Neural progenitor cell (in vitro differentiated cells): ENCODE measurements around the gene FRRS1L. TPM values are rescaled to one million over a fixed set of nuclear protein-coding genes. Genes with fewer than 3 reads are reported as not detected.

Experiments used
- DNase-seq: peaks from one replicate; pipeline ENCODE4 v3.0.0-alpha.2; 2016; ENCODE audit warnings: low spot score
- H2AFZ ChIP-seq: fragments of 200-600 bp; sonication (generic); replicated peaks from 2 replicates; pipeline ENCODE4 v1.6.1; 2016; ENCODE audit warnings: antibody characterized with exemption
- H3F3A ChIP-seq: fragments of 200-600 bp; sonication (generic); 2 replicates; pipeline ENCODE4 v1.6.1; 2016; ENCODE audit warnings: antibody characterized with exemption, low read depth
- H3K27ac ChIP-seq: fragments of 200-600 bp; sonication (generic); 2 replicates; pipeline ENCODE4 v1.5.1; 2016; ENCODE audit warnings: mild to moderate bottlenecking
- H3K27me3 ChIP-seq: fragments of 200-600 bp; sonication (generic); 2 replicates; pipeline ENCODE4 v1.6.1; 2016; ENCODE audit warnings: mild to moderate bottlenecking, moderate library complexity
- H3K36me3 ChIP-seq: fragments of 200-600 bp; sonication (generic); 2 replicates; pipeline ENCODE4 v1.5.1; 2016
- H3K4me1 ChIP-seq: fragments of 200-600 bp; sonication (generic); 2 replicates; pipeline ENCODE4 v1.6.1; 2016; ENCODE audit warnings: mixed run types
- H3K4me2 ChIP-seq: fragments of 200-600 bp; sonication (generic); 2 replicates; pipeline ENCODE4 v1.6.1; 2016
- H3K4me3 ChIP-seq: fragments of 200-600 bp; sonication (generic); 2 replicates; pipeline ENCODE4 v1.5.1; 2016
- H3K79me2 ChIP-seq: fragments of 200-600 bp; sonication (generic); 2 replicates; pipeline ENCODE4 v1.6.1; 2016; ENCODE audit warnings: low read depth
- H3K9ac ChIP-seq: fragments of 200-600 bp; sonication (generic); 2 replicates; pipeline ENCODE4 v1.6.1; 2016
- H3K9me3 ChIP-seq: fragments of 200-600 bp; sonication (generic); 2 replicates; pipeline ENCODE4 v1.5.1; 2016; ENCODE audit warnings: low read depth
- H4K20me1 ChIP-seq: fragments of 200-600 bp; sonication (generic); 2 replicates; pipeline ENCODE4 v1.6.1; 2016; ENCODE audit warnings: low read depth
- H3K27ac Mint-ChIP-seq: 3 replicates; pipeline ENCODE4 v1.8.0; 2021; ENCODE audit warnings: mixed read lengths
- H3K27me3 Mint-ChIP-seq: 2 replicates; pipeline ENCODE4 v1.8.0; 2022; ENCODE audit warnings: low read depth, mild to moderate bottlenecking, inconsistent platforms, moderate library complexity, mixed read lengths; ENCODE audit not compliant: insufficient read depth
- H3K36me3 Mint-ChIP-seq: 3 replicates; pipeline ENCODE4 v1.8.0; 2021; ENCODE audit warnings: mixed read lengths
- H3K4me1 Mint-ChIP-seq: 3 replicates; pipeline ENCODE4 v1.8.0; 2021; ENCODE audit warnings: mixed read lengths
- H3K4me3 Mint-ChIP-seq: 3 replicates; pipeline ENCODE4 v1.8.0; 2021; ENCODE audit warnings: mild to moderate bottlenecking, moderate library complexity, mixed read lengths
- H3K9me3 Mint-ChIP-seq: 3 replicates; pipeline ENCODE4 v1.8.0; 2020; ENCODE audit warnings: mixed read lengths
- EZH2 ChIP-seq: fragments of 200-600 bp; sonication (generic); IDR thresholded peaks from 2 replicates; pipeline ENCODE4 v1.6.1; 2017; ENCODE audit warnings: antibody characterized with exemption, mild to moderate bottlenecking, moderate library complexity
- EZH2phosphoT487 ChIP-seq: fragments of 200-600 bp; sonication (generic); IDR thresholded peaks from 2 replicates; pipeline ENCODE4 v1.6.1; 2017; ENCODE audit warnings: antibody characterized with exemption
- total RNA-seq: library from RNA; depleted of rRNA; stranded (reverse); fragments of >200 nt; gene quantifications from 2 replicates; pipeline ENCODE4 v1.2.3, GENCODE V29; 2015; ENCODE audit warnings: low replicate concordance
- TF ChIP-seq, protein P1 (sequence below): fragments of 200-600 bp; sonication (generic); IDR thresholded peaks from 2 replicates; pipeline ENCODE4 v1.5.1; 2017; ENCODE audit warnings: antibody characterized with exemption, mild to moderate bottlenecking

Gene FRRS1L
- total RNA-seq, 1 donor from 2014 or later = 13.3 TPM

DNA sequence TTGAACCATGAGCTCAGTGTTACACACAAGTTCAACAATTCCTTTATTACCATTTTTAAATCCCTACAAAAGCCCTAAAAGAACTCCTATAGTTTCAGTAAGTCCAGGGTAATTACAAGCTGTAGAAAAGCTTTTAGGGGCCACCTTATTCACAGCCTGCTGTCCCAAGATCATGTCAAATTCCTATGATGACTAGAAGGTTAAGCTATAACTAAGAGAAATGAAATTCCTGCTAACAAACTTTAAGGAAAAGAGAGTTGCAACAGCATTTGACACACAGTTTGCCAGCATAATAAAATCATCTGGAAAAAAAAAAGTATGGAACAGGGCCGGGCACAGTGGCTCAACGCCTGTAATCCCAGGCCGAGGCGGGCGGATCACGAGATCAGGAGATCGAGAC is 78.8 kb downstream of the FRRS1L start:
- H3K4me2 ChIP-seq = no peak overlapping the region
- H3K79me2 ChIP-seq = peaks cover 13% of the 10 kb centered on the region
- H3K36me3 ChIP-seq = peaks cover 7% of the 10 kb centered on the region
- H3K27me3 ChIP-seq = no peaks in the 10 kb centered on the region
- peaks cover 8% of the 10 kb centered on the region for H4K20me1 ChIP-seq
- no peak for DNase-seq
- no peak overlapping the region for H3K9ac ChIP-seq
- H3K27me3 Mint-ChIP-seq = no peaks in the 10 kb centered on the region
- no peak overlapping the region for H3K27ac Mint-ChIP-seq
- H3K27ac ChIP-seq = no peak overlapping the region
- no peaks in the 10 kb centered on the region for H3K4me1 Mint-ChIP-seq
- no peaks in the 10 kb centered on the region for H3K9me3 ChIP-seq
- H3K36me3 Mint-ChIP-seq = peaks cover 24% of the 10 kb centered on the region
- H3K4me3 ChIP-seq = no peak overlapping the region
- no peak overlapping the region for H3K4me3 Mint-ChIP-seq
- H3K9me3 Mint-ChIP-seq = no peaks in the 10 kb centered on the region
- H2AFZ ChIP-seq = no peak overlapping the region
- H3F3A ChIP-seq = no peaks in the 10 kb centered on the region
- H3K4me1 ChIP-seq = no peaks in the 10 kb centered on the region
- TF ChIP-seq, protein P1, sequence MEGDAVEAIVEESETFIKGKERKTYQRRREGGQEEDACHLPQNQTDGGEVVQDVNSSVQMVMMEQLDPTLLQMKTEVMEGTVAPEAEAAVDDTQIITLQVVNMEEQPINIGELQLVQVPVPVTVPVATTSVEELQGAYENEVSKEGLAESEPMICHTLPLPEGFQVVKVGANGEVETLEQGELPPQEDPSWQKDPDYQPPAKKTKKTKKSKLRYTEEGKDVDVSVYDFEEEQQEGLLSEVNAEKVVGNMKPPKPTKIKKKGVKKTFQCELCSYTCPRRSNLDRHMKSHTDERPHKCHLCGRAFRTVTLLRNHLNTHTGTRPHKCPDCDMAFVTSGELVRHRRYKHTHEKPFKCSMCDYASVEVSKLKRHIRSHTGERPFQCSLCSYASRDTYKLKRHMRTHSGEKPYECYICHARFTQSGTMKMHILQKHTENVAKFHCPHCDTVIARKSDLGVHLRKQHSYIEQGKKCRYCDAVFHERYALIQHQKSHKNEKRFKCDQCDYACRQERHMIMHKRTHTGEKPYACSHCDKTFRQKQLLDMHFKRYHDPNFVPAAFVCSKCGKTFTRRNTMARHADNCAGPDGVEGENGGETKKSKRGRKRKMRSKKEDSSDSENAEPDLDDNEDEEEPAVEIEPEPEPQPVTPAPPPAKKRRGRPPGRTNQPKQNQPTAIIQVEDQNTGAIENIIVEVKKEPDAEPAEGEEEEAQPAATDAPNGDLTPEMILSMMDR = no peak
- TF ChIP-seq EZH2 = no peak
- no peak for TF ChIP-seq EZH2phosphoT487

DNA sequence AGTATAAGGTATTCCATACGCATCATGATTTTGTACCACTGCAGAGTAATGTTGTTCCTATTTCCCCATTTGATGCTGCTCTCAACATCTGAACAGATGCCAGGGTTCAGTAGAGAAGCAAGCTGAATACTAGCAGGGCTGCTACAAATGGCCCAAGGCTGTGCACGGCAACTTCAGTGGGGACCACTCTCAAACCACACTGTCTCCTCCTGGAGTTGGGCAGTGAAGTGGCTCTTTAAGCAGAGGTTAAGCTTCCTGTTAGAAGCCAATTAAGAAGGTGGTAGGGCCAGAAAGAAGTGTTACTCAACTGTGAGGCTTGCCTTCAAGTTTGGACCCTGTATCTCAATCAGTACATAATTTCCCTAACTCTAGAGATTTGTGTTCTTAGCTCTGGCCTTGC is 79.3 kb downstream of the FRRS1L start:
- no peaks in the 10 kb centered on the region for H3K27me3 ChIP-seq
- H3K4me1 ChIP-seq = no peaks in the 10 kb centered on the region
- TF ChIP-seq, protein P1 = no peak
- TF ChIP-seq EZH2 (no peak), EZH2phosphoT487 (no peak)
- no peaks in the 10 kb centered on the region for H3K9me3 ChIP-seq
- H3K9me3 Mint-ChIP-seq = no peaks in the 10 kb centered on the region
- H3K36me3 ChIP-seq = peaks cover 4% of the 10 kb centered on the region
- H3K79me2 ChIP-seq = peaks cover 13% of the 10 kb centered on the region
- no peak overlapping the region for H3K4me3 ChIP-seq
- H3K27ac Mint-ChIP-seq = no peak overlapping the region
- DNase-seq = no peak
- H3K4me1 Mint-ChIP-seq = no peaks in the 10 kb centered on the region
- peaks cover 8% of the 10 kb centered on the region for H4K20me1 ChIP-seq
- H3F3A ChIP-seq = no peaks in the 10 kb centered on the region
- no peaks in the 10 kb centered on the region for H3K27me3 Mint-ChIP-seq
- no peak overlapping the region for H3K27ac ChIP-seq
- H3K4me2 ChIP-seq = no peak overlapping the region
- peaks cover 20% of the 10 kb centered on the region for H3K36me3 Mint-ChIP-seq
- H3K9ac ChIP-seq = no peak overlapping the region
- no peak overlapping the region for H2AFZ ChIP-seq
- no peak overlapping the region for H3K4me3 Mint-ChIP-seq

DNA sequence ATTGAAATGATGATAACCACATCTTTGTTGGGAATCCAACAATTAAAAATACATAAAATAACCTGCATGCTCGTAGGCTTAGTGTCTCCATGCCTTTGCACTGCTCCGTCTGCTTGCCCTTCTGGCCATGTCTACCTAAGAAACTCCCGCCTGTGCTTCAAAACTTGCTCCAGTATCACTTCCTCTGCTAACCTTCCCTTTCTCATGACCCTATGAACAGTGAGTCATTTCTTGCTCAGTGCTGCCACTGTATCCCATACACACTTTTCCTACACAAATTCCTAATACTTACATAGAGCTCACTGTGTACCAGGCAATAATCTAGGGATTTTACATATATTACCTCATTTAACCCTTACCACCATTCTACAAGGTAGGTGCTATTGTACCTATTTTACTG is 80.8 kb downstream of the FRRS1L start:
- Histone ChIP-seq H3K4me1 (no peaks in the 10 kb centered on the region), H3K4me2 (no peak overlapping the region), H4K20me1 (no peaks in the 10 kb centered on the region), H3K9ac (no peak overlapping the region), H3K4me3 (no peak overlapping the region), H3K36me3 (peaks cover 5% of the 10 kb centered on the region), H3K27ac (no peak overlapping the region), H3F3A (no peaks in the 10 kb centered on the region), H3K27me3 (no peaks in the 10 kb centered on the region), H2AFZ (no peak overlapping the region), H3K79me2 (peaks cover 4% of the 10 kb centered on the region), H3K9me3 (no peaks in the 10 kb centered on the region)
- peaks cover 17% of the 10 kb centered on the region for H3K36me3 Mint-ChIP-seq
- H3K27ac Mint-ChIP-seq = no peak overlapping the region
- TF ChIP-seq EZH2phosphoT487 (no peak), EZH2 (no peak)
- TF ChIP-seq, protein P1 = no peak
- no peak overlapping the region for H3K4me3 Mint-ChIP-seq
- no peaks in the 10 kb centered on the region for H3K4me1 Mint-ChIP-seq
- no peaks in the 10 kb centered on the region for H3K27me3 Mint-ChIP-seq
- no peaks in the 10 kb centered on the region for H3K9me3 Mint-ChIP-seq
- no peak for DNase-seq

DNA sequence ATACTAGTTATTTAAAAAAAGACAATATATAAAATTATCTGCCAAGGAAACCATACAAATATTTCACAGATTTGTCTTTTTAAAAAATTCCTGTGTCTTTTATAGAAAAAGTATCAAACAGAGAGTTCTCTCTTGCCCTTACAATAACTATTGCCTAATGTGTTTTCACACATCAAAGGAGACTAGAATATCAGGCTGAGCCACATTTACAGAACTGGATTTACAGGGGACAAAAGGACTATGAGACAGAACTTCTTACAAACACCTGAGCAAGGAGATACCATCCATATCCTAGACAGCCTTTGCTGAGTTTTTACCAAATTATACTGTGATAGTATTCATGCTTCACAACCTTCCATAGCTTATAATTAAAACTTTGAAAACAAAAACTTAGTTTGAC is 81.5 kb downstream of the FRRS1L start:
- DNase-seq = no peak
- peaks cover 5% of the 10 kb centered on the region for H3K36me3 ChIP-seq
- Mint-ChIP-seq H3K36me3 (peaks cover 17% of the 10 kb centered on the region), H3K9me3 (no peaks in the 10 kb centered on the region), H3K4me1 (no peaks in the 10 kb centered on the region), H3K27me3 (no peaks in the 10 kb centered on the region), H3K4me3 (no peak overlapping the region), H3K27ac (no peak overlapping the region)
- H3K4me2 ChIP-seq = no peak overlapping the region
- no peaks in the 10 kb centered on the region for H3K9me3 ChIP-seq
- H3K9ac ChIP-seq = no peak overlapping the region
- no peak overlapping the region for H3K4me3 ChIP-seq
- no peak overlapping the region for H2AFZ ChIP-seq
- no peaks in the 10 kb centered on the region for H3K27me3 ChIP-seq
- no peaks in the 10 kb centered on the region for H3K4me1 ChIP-seq
- H4K20me1 ChIP-seq = no peaks in the 10 kb centered on the region
- TF ChIP-seq, protein P1 = no peak
- TF ChIP-seq EZH2phosphoT487 (no peak), EZH2 (no peak)
- H3K79me2 ChIP-seq = peaks cover 4% of the 10 kb centered on the region
- H3K27ac ChIP-seq = no peak overlapping the region
- no peaks in the 10 kb centered on the region for H3F3A ChIP-seq
